Suprapubic skin (tissue), 4 donors: ENCODE results near the gene CCDC78. TPM values are rescaled to one million over a fixed set of nuclear protein-coding genes. Genes with fewer than 3 reads are reported as not detected.
A peak's percentile ranks its signal among the peaks of the same experiment; 100 is the strongest.

Experiments
- DNase-seq, 2 donors: peaks; one replicate each; pipeline ENCODE4 v3.0.0-alpha.2; 2019; ENCODE audit warnings: low spot score in 2 of 2
- H3K27ac ChIP-seq: fragments of 200-600 bp; sonication (generic); one replicate; pipeline ENCODE4 v1.5.1; 2019
- H3K27me3 ChIP-seq: fragments of 200-600 bp; sonication (generic); one replicate; pipeline ENCODE4 v1.5.1; 2019
- H3K36me3 ChIP-seq: fragments of 200-600 bp; sonication (generic); one replicate; pipeline ENCODE4 v1.5.1; 2019
- H3K4me1 ChIP-seq: fragments of 200-600 bp; sonication (generic); one replicate; pipeline ENCODE4 v1.5.1; 2019
- H3K4me3 ChIP-seq: fragments of 200-600 bp; sonication (generic); one replicate; pipeline ENCODE4 v1.5.1; 2019; ENCODE audit warnings: mild to moderate bottlenecking
- H3K9me3 ChIP-seq: fragments of 200-600 bp; sonication (generic); one replicate; pipeline ENCODE4 v1.5.1; 2019
- EP300 ChIP-seq: sonication (generic); formaldehyde crosslinking; IDR thresholded peaks from one replicate; pipeline ENCODE4 v1.6.1; 2017; ENCODE audit warnings: antibody characterized with exemption
- POLR2A ChIP-seq, 2 donors: fragments of 450-650 bp; IDR thresholded peaks; one replicate each; pipeline ENCODE4 v1.6.1; 2017; ENCODE audit warnings: antibody characterized with exemption in 2 of 2, mild to moderate bottlenecking in 2 of 2, moderate library complexity in 2 of 2
- POLR2AphosphoS5 ChIP-seq, 3 donors: sonication (generic); formaldehyde crosslinking; IDR thresholded peaks; one replicate each; pipeline ENCODE4 v1.6.1; 2017; ENCODE audit warnings: antibody characterized with exemption in 3 of 3
- WGBS: methylation state at CpG from one replicate; pipeline ENCODE4 v1.1.5; 2018; 5-methylcytosine and 5-hydroxymethylcytosine counted together
- total RNA-seq, 4 donors: library from RNA; depleted of rRNA; stranded (reverse); fragments of >200 nt; gene quantifications; one replicate each; pipeline ENCODE4 v1.1.0, GENCODE V29; 2016
- TF ChIP-seq, protein P1 (sequence below), 2 donors: fragments of 200-600 bp in 1 of 2; fragments of 450-650 bp in 1 of 2; sonication (generic) in 1 of 2; IDR thresholded peaks; one replicate each; pipeline ENCODE4 v1.5.1; 2016 to 2019; ENCODE audit warnings: antibody characterized with exemption in 2 of 2, mild to moderate bottlenecking in 1 of 2, moderate library complexity in 1 of 2

The CCDC78 gene
- total RNA-seq, 4 donors from 2014 or later: 0.64 to 2.4 (median 0.83) TPM; not detected in 1

GRCh38 chr16:718922-719321 lies 7.3 kb downstream of the CCDC78 start:
- H3K27me3 ChIP-seq: peaks cover 36% of the 10 kb centered on the region
- TF ChIP-seq, protein P1, sequence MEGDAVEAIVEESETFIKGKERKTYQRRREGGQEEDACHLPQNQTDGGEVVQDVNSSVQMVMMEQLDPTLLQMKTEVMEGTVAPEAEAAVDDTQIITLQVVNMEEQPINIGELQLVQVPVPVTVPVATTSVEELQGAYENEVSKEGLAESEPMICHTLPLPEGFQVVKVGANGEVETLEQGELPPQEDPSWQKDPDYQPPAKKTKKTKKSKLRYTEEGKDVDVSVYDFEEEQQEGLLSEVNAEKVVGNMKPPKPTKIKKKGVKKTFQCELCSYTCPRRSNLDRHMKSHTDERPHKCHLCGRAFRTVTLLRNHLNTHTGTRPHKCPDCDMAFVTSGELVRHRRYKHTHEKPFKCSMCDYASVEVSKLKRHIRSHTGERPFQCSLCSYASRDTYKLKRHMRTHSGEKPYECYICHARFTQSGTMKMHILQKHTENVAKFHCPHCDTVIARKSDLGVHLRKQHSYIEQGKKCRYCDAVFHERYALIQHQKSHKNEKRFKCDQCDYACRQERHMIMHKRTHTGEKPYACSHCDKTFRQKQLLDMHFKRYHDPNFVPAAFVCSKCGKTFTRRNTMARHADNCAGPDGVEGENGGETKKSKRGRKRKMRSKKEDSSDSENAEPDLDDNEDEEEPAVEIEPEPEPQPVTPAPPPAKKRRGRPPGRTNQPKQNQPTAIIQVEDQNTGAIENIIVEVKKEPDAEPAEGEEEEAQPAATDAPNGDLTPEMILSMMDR (IDR thresholded peaks at IDR 0.05): no peak
- TF ChIP-seq POLR2AphosphoS5 (IDR thresholded peaks at IDR 0.05) (no peak), POLR2A (IDR thresholded peaks at IDR 0.05) (no peak), EP300 (no peak)
- WGBS: 73% methylated on average over 6 of the region's 6 CpGs
- H3K27ac ChIP-seq: no peak overlapping the region
- H3K4me1 ChIP-seq: peaks cover 48% of the 10 kb centered on the region
- no peaks in the 10 kb centered on the region for H3K9me3 ChIP-seq
- no peak for DNase-seq
- H3K36me3 ChIP-seq: no peaks in the 10 kb centered on the region
- no peak overlapping the region for H3K4me3 ChIP-seq

DNA sequence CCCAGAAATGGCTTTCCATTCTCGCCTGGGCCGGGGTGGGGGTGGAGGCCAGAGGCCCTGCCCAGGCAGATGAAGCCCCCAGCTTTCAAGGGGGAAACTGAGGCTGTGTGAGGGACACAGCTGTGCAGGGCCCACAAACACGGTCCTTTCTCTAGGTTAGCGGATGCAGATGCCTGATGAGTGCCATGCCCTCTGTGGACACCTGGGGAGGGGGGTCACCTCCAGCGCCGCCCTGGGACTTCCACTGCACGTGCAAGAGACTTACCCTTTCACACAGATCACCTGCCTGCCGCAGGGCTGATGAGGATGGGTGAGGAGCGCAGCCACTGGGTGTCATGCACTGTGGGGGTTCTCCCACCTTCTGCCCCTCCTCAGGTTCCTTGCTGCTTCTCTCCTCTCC lies 7.9 kb downstream of the CCDC78 start:
- 96% methylated on average over 8 of the region's 9 CpGs for WGBS
- no peaks in the 10 kb centered on the region for H3K36me3 ChIP-seq
- no peak overlapping the region for H3K4me3 ChIP-seq
- H3K4me1 ChIP-seq: peaks cover 48% of the 10 kb centered on the region
- no peaks in the 10 kb centered on the region for H3K9me3 ChIP-seq
- TF ChIP-seq, protein P1 (IDR thresholded peaks at IDR 0.05): no peak
- TF ChIP-seq POLR2A (IDR thresholded peaks at IDR 0.05) (no peak), POLR2AphosphoS5 (IDR thresholded peaks at IDR 0.05) (no peak), EP300 (no peak)
- no peak for DNase-seq
- H3K27me3 ChIP-seq: peaks cover 40% of the 10 kb centered on the region
- H3K27ac ChIP-seq: no peak overlapping the region

- no peak overlapping the region for H3K4me3 ChIP-seq
- peaks cover 48% of the 10 kb centered on the region for H3K4me1 ChIP-seq
- peaks cover 40% of the 10 kb centered on the region for H3K27me3 ChIP-seq
- TF ChIP-seq, protein P1 (IDR thresholded peaks at IDR 0.05): no peak
- TF ChIP-seq EP300: no peak
- no peak for DNase-seq
- H3K27ac ChIP-seq: no peak overlapping the region
- no peaks in the 10 kb centered on the region for H3K36me3 ChIP-seq
- H3K9me3 ChIP-seq: no peaks in the 10 kb centered on the region
- 72% methylated on average over 7 of the region's 32 CpGs for WGBS
Measured at GRCh38 chr16:717450-718245, 8.6 kb downstream of the CCDC78 start.

GRCh38 chr16:716768-717325 lies 9.4 kb downstream of the CCDC78 start:
- no CpG with 5 or more reads among the region's 29 CpGs for WGBS
- H3K4me3 ChIP-seq: no peak overlapping the region
- no peaks in the 10 kb centered on the region for H3K9me3 ChIP-seq
- no peak for TF ChIP-seq POLR2A (IDR thresholded peaks at IDR 0.05)
- no peak for TF ChIP-seq POLR2AphosphoS5 (IDR thresholded peaks at IDR 0.05)
- TF ChIP-seq EP300: no peak
- TF ChIP-seq, protein P1 (IDR thresholded peaks at IDR 0.05): no peak
- H3K4me1 ChIP-seq: peaks cover 44% of the 10 kb centered on the region
- no peak for DNase-seq
- H3K27me3 ChIP-seq: peaks cover 40% of the 10 kb centered on the region
- no peak overlapping the region for H3K27ac ChIP-seq
- H3K36me3 ChIP-seq: no peaks in the 10 kb centered on the region

DNA sequence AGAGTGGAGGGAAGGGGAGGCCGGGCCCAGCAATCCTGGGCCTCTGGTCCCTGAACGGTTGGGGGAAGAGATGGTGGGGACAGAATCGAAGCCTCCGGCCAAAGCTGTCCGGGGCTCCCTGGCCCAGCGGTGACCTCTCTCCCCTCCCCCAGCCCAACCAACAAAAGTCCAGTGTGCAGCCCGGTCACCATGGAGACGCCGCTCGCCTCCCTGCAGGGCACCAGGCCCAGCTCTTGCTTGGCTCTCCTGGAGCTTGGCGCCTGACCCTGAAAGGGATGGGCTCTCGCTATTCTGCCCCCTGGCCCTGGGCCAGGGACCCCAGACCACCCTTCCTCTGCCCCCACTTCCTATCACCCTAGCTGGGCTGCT lies 10.1 kb downstream of the CCDC78 start:
- H3K27ac ChIP-seq: no peak overlapping the region
- H3K4me3 ChIP-seq: peak overlapping the region; percentile 76
- peaks cover 46% of the 10 kb centered on the region for H3K27me3 ChIP-seq
- H3K4me1 ChIP-seq: peaks cover 40% of the 10 kb centered on the region
- no peaks in the 10 kb centered on the region for H3K9me3 ChIP-seq
- DNase-seq: no peak
- WGBS: no CpG with 5 or more reads among the region's 12 CpGs
- TF ChIP-seq POLR2A (IDR thresholded peaks at IDR 0.05) (no peak), EP300 (no peak), POLR2AphosphoS5 (IDR thresholded peaks at IDR 0.05) (no peak)
- TF ChIP-seq, protein P1 (IDR thresholded peaks at IDR 0.05): no peak
- H3K36me3 ChIP-seq: no peaks in the 10 kb centered on the region
